IPS DF 6.9 (cell line): ENCODE data around the gene IER5L.

Source experiments
- DNase-seq: peaks from one replicate; pipeline ENCODE4 v3.0.0-alpha.2; 2013; ENCODE audit warnings: low read depth, low spot score
- H3K27ac ChIP-seq: one replicate; pipeline ENCODE4 v1.5.1; 2013; ENCODE audit warnings: low read length, control low read depth
- H3K27me3 ChIP-seq: 2 replicates; pipeline ENCODE4 v1.6.1; 2013; ENCODE audit warnings: mild to moderate bottlenecking, low read length; ENCODE audit not compliant: control insufficient read depth, insufficient read depth
- H3K36me3 ChIP-seq: 2 replicates; pipeline ENCODE4 v1.6.1; 2013; ENCODE audit warnings: low read length; ENCODE audit not compliant: control insufficient read depth, insufficient read depth
- H3K4me1 ChIP-seq: 2 replicates; pipeline ENCODE4 v1.6.1; 2013; ENCODE audit warnings: low read length; ENCODE audit not compliant: control insufficient read depth, insufficient read depth
- H3K4me3 ChIP-seq: 2 replicates; pipeline ENCODE4 v1.5.1; 2013; ENCODE audit warnings: mild to moderate bottlenecking, low read length
- H3K9me3 ChIP-seq: 2 replicates; pipeline ENCODE4 v1.6.1; 2013; ENCODE audit warnings: low read length, inconsistent platforms; ENCODE audit not compliant: control insufficient read depth, insufficient read depth
- WGBS: extraction: QIAGEN DNeasy Blood & Tissue Kit; methylation state at CpG from one replicate; pipeline ENCODE4 v1.1.7; 2013; ENCODE audit warnings: mixed read lengths, missing lambda C conversion rate; ENCODE audit not compliant: insufficient read length, insufficient coverage; 5-methylcytosine and 5-hydroxymethylcytosine counted together

IER5L gene

GRCh38 chr9:129148463-129149204 lies 29.4 kb downstream of the IER5L start:
- H3K27me3 ChIP-seq, result no peaks in the 10 kb centered on the region
- no peaks in the 10 kb centered on the region for H3K9me3 ChIP-seq
- WGBS, result no CpG with 5 or more reads among the region's 6 CpGs
- DNase-seq, result no peak
- peaks cover 10% of the 10 kb centered on the region for H3K4me1 ChIP-seq
- H3K36me3 ChIP-seq, result peaks cover 6% of the 10 kb centered on the region; the same call in 1 of the 2 replicates
- H3K4me3 ChIP-seq, result no peak overlapping the region
- no peak overlapping the region for H3K27ac ChIP-seq

GRCh38 chr9:129146441-129146941 lies 31.6 kb downstream of the IER5L start:
- Histone ChIP-seq H3K27ac (no peak overlapping the region), H3K9me3 (no peaks in the 10 kb centered on the region), H3K4me3 (no peak overlapping the region), H3K4me1 (peaks cover 17% of the 10 kb centered on the region), H3K27me3 (no peaks in the 10 kb centered on the region), H3K36me3 (peaks cover 8% of the 10 kb centered on the region)
- DNase-seq, result no peak
- WGBS, result no CpG with 5 or more reads among the region's 8 CpGs

DNA sequence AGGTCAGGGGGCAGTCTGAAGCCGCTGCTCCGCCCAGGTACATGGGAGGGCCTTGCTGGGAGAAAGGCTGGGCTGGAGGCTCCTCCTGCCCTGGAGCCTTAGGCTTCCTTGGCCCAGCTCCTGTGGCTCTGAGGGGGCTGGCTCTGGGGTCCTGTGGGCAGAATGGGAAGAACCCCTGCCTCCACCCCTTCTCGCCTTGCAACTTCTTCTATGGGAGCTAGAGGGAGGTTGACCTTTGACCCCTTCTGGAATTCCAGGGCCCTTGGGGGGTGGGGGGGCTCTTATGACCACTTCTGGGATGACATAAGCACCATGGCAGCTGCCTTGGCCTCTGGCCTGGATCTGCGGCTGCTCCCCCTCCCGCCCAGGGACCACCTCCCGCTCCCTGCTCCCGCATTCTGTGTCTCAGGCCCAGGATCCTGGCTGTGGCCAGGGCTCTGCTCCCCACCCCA lies 32.2 kb downstream of the IER5L start:
- peaks cover 10% of the 10 kb centered on the region for H3K36me3 ChIP-seq
- H3K9me3 ChIP-seq, result no peaks in the 10 kb centered on the region
- H3K27me3 ChIP-seq, result no peaks in the 10 kb centered on the region
- H3K4me3 ChIP-seq, result no peak overlapping the region
- H3K27ac ChIP-seq, result no peak overlapping the region
- no peak for DNase-seq
- WGBS, result no CpG with 5 or more reads among the region's 7 CpGs
- peaks cover 21% of the 10 kb centered on the region for H3K4me1 ChIP-seq

GRCh38 chr9:129145316-129145715 lies 32.7 kb downstream of the IER5L start:
- WGBS, result no CpG with 5 or more reads among the region's 2 CpGs
- Histone ChIP-seq H3K4me1 (peaks cover 23% of the 10 kb centered on the region), H3K36me3 (peaks cover 10% of the 10 kb centered on the region), H3K27ac (no peak overlapping the region), H3K4me3 (no peak overlapping the region), H3K9me3 (no peaks in the 10 kb centered on the region), H3K27me3 (no peaks in the 10 kb centered on the region)
- DNase-seq, result no peak

DNA sequence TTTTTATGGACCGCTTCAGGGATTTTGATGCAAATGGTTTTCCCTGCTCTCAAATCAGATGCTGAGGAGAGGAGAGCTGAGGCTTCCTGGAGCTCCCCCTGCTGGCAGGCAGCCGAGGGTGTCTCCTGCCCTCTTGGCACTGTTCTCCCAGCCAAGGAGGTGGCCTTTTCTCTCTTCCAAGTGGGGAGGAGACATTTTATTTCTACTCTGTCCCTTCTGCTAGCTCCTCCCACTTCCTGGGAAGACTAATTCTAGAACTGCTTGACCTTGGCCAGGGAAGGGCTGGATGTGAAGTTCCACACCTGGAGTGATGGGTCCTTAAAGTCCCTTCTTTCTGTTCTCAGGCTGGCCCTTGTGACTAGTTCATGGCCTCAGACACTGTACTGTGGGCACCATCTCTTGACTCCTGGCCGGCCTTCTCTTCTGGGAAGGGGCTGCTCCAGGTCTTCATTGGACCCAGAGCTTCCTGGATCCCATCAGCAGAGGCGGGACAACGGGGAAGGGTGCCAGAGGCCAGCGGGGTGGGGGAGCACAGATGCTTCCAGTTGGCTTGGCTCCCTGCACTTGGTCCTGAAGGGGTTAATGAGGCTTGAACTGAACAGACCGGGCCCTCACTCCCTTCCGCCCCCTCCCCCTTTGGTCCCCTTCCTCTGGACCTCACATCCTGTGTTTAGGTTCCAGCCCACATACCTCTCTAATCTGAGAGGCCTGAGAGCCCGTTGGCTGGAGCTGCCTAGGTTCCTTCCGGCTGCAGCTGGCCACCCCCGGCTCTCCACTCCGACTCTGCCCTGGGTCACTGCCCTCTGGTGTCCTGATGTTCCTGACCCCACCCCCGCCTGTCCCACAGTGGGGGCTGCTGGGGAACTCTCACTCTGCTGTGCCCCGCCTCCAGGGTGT lies 34.8 kb downstream of the IER5L start:
- Histone ChIP-seq H3K27ac (no peak overlapping the region), H3K27me3 (no peaks in the 10 kb centered on the region), H3K9me3 (no peaks in the 10 kb centered on the region), H3K36me3 (peaks cover 10% of the 10 kb centered on the region), H3K4me1 (peaks cover 25% of the 10 kb centered on the region), H3K4me3 (no peak overlapping the region)
- no CpG with 5 or more reads among the region's 14 CpGs for WGBS
- peak; percentile 80 for DNase-seq

GRCh38 chr9:129142138-129142935 lies 35.7 kb downstream of the IER5L start:
- H3K27ac ChIP-seq, result no peak overlapping the region
- H3K4me1 ChIP-seq, result peaks cover 25% of the 10 kb centered on the region
- no peak for DNase-seq
- H3K27me3 ChIP-seq, result no peaks in the 10 kb centered on the region
- no peak overlapping the region for H3K4me3 ChIP-seq
- H3K9me3 ChIP-seq, result no peaks in the 10 kb centered on the region
- peaks cover 12% of the 10 kb centered on the region for H3K36me3 ChIP-seq
- WGBS, result no CpG with 5 or more reads among the region's 15 CpGs

DNA sequence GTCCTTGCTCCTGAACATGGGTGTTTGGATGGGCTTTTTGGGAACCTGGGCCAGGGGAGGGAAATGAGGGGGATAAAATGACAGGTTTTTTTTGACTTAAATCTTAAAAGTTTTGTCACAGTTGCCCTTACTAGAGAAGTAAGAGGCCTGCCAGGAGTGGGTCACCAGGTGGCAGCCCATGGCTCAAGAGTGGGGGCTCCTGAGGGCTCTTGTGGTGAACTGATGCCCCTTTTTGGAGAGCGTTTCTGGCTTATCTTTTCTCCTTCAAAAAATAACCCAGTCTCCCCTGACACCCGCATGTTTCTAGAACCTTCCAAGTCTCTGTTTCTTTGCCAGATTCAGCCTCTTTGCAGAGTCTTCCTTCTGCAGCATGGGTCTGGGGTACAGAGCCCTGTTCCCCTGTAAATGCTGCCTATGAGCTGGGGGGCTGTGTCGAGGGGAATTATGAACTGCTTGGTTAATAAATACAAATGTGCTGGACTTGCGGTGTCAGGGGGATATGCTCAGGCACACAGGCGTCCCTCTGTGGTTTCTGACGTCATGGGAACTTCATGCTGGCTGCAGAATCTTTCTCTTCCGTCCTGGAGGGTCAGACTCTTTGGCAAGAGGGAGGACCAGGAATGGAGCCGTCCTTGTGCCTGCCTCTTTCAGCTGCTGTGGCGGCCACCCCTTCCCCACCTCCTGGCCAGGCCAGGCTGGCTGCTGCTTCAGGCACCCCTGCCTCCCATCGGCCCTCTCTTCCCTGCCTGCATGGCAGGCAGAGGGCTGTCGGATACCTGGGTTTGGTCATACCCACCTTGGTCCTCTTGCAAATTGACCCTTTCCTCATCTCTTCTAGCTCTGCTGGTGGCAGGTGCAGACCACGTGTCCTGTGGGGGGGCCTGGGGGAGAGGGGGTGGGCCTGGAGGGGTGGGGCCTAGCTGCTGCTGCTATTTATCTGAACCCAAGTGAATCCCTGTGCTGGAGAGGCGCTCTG lies 36.7 kb downstream of the IER5L start:
- H3K36me3 ChIP-seq, result peaks cover 19% of the 10 kb centered on the region
- DNase-seq, result no peak
- H3K27ac ChIP-seq, result no peak overlapping the region
- H3K4me1 ChIP-seq, result peaks cover 25% of the 10 kb centered on the region
- WGBS, result no CpG with 5 or more reads among the region's 13 CpGs
- H3K9me3 ChIP-seq, result no peaks in the 10 kb centered on the region
- H3K27me3 ChIP-seq, result no peaks in the 10 kb centered on the region
- no peak overlapping the region for H3K4me3 ChIP-seq

DNA sequence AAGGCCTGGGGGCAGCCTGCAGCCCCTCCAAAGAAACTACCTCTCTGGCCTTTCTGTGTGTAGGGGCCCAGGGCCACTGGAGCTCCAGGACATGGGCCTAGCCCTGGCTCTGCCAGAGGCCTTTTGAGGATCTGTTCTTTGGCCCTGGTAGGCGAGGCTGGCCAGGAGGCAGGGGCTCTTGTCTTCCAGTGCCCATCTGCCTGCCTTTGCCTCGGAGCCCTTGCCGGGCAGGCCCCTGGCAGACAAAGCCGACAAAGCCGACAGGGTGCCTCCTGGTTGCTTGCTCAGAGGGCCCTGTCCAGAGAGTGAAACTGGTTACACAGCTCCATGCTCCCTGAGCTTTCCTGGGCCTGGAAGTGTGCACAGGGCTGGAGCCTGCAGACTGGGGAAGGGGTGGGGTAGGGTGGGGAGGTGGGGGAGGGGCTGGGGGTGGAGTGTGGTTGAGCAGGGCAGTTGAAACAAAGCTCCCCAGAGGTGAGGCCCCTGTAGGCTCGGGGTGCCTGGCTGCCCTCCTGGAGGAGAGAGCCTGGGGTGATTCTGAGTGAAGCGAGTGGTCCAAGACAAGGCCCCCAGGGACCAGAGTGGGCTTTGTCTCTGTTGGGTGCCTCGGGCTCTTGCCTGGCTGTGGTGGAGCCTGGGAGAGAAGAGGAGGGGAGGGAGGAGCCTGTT lies 37.5 kb downstream of the IER5L start:
- H3K27ac ChIP-seq, result peak overlapping the region; percentile 67
- H3K36me3 ChIP-seq, result peaks cover 20% of the 10 kb centered on the region
- DNase-seq, result no peak
- no peak overlapping the region; the same call in 1 of the 2 replicates for H3K4me3 ChIP-seq
- H3K9me3 ChIP-seq, result no peaks in the 10 kb centered on the region
- WGBS, result no CpG with 5 or more reads among the region's 8 CpGs
- peaks cover 19% of the 10 kb centered on the region for H3K4me1 ChIP-seq
- H3K27me3 ChIP-seq, result no peaks in the 10 kb centered on the region

- Histone ChIP-seq H3K9me3 (no peaks in the 10 kb centered on the region), H3K4me1 (peaks cover 16% of the 10 kb centered on the region), H3K27me3 (no peaks in the 10 kb centered on the region), H3K27ac (peak overlapping the region; percentile 67), H3K4me3 (no peak overlapping the region; the same call in 1 of the 2 replicates), H3K36me3 (peaks cover 20% of the 10 kb centered on the region)
- WGBS, result no CpG with 5 or more reads among the region's 11 CpGs
- DNase-seq, result peak; percentile 84
These were observed 38.1 kb downstream of the IER5L start for GRCh38 chr9:129139993-129140396.
